NT2/D1 (cell line): ENCODE data around the gene NPAS2.

ENCODE experiments used
- YY1 ChIP-seq: IDR thresholded peaks from 2 replicates; pipeline ENCODE4 v1.6.1; 2011; ENCODE audit not compliant: insufficient read length, insufficient read depth
- ZNF274 ChIP-seq: IDR thresholded peaks from 2 replicates; pipeline ENCODE4 v1.6.1; 2011; ENCODE audit warnings: mild to moderate bottlenecking, low read depth, low read length

- TF ChIP-seq YY1 (no peak), ZNF274 (no peak)
Measured at GRCh38 chr2:100785626-100786296, 34.2 kb upstream of the NPAS2 start.
